HG03066 (cell line): ENCODE data around the gene MRPL49.
"Not testable (repeated sequence)": the region's sequence is repeated elsewhere in the genome, so short reads cannot be mapped to it uniquely, and the experiment has no call there.

Source experiments
- ATAC-seq: cut with Tn5 transposase; IDR thresholded peaks from one replicate; pipeline ENCODE4 v1.9.1; 2021; ENCODE audit warnings: low read depth; ENCODE audit not compliant: unreplicated experiment

Gene MRPL49

DNA sequence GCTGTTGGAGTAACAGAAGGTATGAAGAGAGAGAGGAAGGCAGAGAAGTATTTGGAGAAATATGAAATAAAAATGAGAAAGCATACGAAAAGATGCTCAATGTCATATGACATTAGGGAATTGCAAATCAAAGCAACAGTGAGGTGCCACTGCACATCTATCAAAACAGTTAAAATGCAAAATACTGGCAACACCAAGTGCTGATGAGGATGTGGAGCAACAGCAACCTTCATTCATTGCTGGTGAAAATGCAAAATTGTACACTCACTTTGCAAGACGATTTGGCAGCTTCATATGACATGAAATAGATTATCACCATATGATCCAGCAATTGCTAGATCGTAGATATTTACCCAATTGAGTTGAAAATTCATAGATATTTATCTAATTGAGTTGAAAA, 38.5 kb downstream of the MRPL49 start:
- no peak for ATAC-seq

DNA sequence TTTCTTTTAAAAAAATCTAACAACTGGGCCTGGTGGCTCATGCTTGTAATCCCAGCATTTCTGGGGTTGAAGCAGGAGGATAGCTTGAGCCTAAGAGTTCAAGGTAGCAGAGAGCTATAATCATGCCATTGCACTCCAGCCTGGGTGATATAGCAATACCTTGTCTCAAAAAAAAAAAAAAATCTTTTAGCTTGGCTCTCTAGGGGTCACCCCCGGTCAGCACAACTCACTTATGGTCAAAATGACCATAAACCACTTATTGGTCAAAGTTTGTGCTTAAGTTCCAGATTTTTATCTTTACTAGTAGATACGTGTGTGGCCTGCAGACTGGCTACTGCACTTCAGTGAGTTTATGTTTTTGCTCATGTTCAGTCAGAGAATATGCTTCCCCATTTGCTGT, 41.6 kb downstream of the MRPL49 start:
- no peak for ATAC-seq

DNA sequence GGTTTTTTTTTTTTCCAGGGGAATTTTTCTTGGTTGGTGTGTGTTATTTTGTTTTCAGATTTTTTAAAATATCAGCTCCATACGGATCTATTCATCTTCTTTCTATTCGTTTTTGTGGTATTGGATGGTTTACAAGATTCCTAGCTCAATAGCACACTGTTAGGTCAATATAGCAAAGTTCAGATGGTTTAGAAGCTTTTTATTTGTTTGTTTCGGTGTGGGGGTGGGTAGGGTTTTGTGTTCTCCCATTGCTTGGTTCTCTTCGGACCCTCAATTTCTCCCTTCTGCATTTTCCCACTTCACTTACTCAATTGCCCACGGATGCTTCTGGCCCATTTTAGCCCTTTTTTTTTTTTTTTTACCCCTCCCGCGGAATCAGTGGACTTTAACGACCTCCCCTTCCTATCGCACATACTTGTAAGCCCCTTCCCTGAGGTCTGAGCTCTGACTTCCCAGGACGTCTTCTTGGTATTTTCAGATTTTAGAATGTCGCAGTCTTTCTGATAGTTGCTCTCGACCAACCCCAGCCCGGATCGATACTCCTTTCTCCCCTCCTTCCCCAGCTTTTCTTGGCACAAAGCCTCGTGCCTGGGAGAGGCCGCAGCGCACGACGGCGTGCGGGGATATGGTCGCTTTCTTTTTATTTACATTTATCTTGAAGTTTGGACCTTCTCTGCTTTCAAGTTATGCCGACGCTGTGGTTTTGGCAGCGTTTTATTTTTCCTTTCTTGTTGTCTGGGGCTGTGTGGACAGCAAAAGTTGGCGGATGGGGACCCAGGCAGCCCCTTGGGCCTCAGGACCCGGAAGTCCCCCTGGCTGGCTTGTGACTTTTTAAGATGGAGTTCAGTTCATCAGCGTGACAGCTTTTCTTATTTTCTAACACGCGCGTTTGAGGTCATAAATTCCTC, 43.5 kb downstream of the MRPL49 start:
- ATAC-seq, result no peak

DNA sequence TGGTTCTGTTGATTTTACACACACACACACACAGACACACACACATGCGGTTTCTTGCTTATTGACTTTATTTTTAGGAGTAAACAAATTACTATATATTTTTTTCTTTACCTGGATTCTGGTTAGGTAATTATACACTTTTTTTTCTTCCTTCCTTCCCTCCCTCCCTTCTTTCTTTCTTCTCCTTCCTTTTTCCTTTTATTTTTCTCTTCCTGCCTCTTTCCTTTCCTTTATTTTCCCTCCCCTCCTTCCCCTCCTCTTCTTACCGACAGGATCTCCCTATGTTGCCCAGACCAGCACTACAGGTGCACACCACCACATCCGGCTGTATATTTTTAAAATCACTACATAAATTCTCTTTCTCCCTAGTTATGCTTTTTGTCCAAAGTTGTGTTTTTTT, 44.8 kb downstream of the MRPL49 start:
- ATAC-seq, result no peak

DNA sequence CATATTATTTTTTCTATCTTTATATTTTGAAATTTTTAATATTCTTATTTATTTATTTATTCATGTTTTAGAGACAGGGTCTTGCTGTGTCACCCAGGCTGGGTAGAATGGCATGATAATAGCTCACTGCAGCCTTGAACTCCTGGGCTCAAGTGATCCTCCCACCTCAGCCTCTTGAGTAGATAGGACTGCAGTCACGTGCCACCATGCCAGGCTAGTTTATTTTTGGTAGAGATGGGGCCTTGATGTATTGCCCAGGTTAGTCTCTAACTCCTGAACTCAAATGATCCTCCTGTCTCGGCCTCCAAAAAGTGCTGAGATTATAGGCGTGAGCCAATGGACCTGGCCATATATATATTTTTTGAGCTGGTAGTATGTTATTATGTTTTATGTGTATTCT, 45.5 kb downstream of the MRPL49 start:
- ATAC-seq, result no peak

DNA sequence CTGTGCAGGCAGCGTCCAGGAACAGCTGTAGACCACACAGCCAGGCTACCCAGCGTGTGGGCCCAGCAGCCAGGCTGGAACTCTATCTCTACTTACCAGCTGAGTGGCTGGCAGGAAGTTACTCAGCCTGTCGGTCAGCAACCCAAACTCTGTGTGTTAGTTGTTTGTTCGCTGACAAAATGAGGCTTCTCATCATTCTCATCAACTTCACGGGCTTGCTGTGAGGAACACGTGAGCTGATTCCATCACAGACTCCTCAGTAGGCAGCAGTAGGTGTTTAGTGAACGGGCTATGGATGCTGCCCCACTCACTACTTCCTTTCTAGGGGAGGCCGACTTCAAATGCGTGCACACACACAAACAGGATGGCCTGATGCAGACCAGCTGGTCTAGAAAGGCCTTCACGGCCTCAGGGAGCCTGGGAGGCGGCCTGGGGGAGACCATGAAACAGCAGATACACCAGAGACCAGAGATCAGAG, 47.1 kb downstream of the MRPL49 start:
- no peak for ATAC-seq

DNA sequence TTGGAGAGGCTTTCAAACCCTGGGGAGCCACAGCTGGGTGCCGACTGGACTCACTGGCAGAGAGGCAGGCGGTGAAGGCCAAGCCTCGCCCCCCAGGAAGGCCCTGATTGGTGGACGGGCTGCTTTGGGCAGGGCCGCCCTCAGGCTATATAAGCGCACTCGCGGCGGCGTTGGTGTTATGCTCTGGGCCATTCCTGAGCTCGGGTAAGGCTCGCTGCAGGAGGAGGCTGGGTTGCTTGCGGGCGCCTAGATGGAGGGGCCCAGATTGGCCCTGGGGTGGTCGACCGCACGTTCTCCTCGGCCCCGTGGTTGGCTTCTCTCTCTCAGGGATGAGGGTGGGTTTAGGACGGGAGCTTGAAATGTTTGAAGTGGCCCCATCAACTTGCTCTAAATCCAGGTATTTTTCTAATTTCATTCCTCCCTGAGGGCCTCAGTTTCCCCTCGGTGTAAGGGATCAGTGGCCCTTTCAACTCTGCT, 48.0 kb downstream of the MRPL49 start, which contains the start of gene SPDYC:
Gene SPDYC (plus strand): TSS at position 176 of the 477 bp plus-strand sequence. CDS start 1,125 bp downstream, outside the sequence.
- no peak for ATAC-seq

DNA sequence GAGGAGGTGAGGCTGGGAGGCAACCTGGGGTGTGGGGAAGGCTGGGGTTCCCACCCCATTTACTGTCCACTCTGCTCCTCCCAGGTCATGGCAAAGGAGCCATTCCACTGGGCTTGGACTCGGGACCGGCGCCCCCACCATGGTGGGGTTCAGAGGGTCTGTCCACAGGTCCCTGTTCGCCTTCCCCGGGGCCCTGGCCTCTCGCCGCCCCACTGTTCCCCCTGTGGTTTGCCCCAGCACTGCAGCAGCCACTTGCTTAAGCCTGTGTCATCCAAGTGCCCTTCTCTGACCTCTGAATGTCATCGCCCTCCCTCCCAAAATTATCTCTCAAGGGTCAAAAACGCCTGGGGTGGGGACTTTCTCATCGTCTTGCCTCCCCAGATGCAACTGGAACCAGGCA, 50.5 kb downstream of the MRPL49 start:
- no peak for ATAC-seq

DNA sequence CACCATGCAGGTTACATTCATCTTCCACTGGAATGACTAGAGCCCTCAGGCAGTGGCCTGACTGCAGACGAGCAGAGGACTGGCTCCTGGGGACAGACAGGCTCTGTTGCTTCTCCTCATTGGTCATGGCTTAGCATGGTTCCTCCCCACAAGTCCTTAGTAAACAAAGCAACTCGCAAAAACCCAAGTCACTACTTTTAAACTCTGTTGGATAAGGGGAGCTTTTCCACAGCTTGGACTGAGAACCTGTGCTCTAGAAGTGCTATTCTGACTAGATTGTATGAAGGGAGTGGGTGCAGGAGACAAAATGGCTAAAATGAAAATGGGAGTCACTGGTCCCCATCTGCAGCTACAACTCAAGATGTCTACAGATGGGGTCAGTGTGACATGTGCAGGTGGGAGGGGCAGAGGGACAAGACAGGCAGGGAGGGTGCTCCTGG, 52.5 kb downstream of the MRPL49 start:
- ATAC-seq, result not testable (repeated sequence)
